Right lobe of liver (tissue), 6 donors: ENCODE measurements around the gene CAMTA1. TPM values are rescaled to one million over a fixed set of nuclear protein-coding genes. Genes with fewer than 3 reads are reported as not detected.
A peak's percentile ranks its signal among the peaks of the same experiment; 100 is the strongest.
"Not testable (repeated sequence)": the region's sequence is repeated elsewhere in the genome, so short reads cannot be mapped to it uniquely, and the experiment has no call there.

ENCODE experiments used
- ATAC-seq, 4 donors: fragments of 200-7000 bp; cut with Tn5 transposase; one replicate each; pipeline ENCODE4 v1.9.1; 2020; ENCODE audit warnings: mild to moderate bottlenecking in 4 of 4, moderate library complexity in 4 of 4
- DNase-seq, 3 donors: peaks; one replicate each; pipeline ENCODE4 v3.0.0-alpha.2; 2020
- H3K27ac ChIP-seq, 3 donors: fragments of 200-600 bp; one replicate each; pipeline ENCODE4 v1.8.0; 2022
- H3K27me3 ChIP-seq, 2 donors: fragments of 200-600 bp; one replicate each; pipeline ENCODE4 v1.8.0; 2022
- H3K36me3 ChIP-seq, 4 donors: fragments of 200-600 bp; sonication (generic) in 1 of 4; one replicate each; pipeline versions ENCODE4 v1.5.1 to v1.8.0; 2017 to 2022; ENCODE audit warnings: control low read depth in 1 of 4
- H3K4me1 ChIP-seq, 4 donors: fragments of 200-600 bp; sonication (generic) in 1 of 4; one replicate each; pipeline versions ENCODE4 v1.5.1 to v1.8.0; 2017 to 2022; ENCODE audit warnings: control low read depth in 1 of 4
- H3K4me3 ChIP-seq, 3 donors: fragments of 200-600 bp; one replicate each; pipeline ENCODE4 v1.8.0; 2022
- H3K9me3 ChIP-seq, 4 donors: fragments of 200-600 bp; sonication (generic) in 1 of 4; one replicate each; pipeline versions ENCODE4 v1.5.1 to v1.8.0; 2017 to 2022; ENCODE audit warnings: control low read depth in 1 of 4
- POLR2A ChIP-seq: fragments of 450-650 bp; IDR thresholded peaks from one replicate; pipeline ENCODE4 v1.6.1; 2017; ENCODE audit warnings: antibody characterized with exemption, mild to moderate bottlenecking
- WGBS: methylation state at CpG from one replicate; pipeline ENCODE4 v1.1.6; 2018; ENCODE audit warnings: low coverage, low lambda C conversion rate; ENCODE audit not compliant: insufficient coverage; ENCODE audit errors: missing lambda C conversion rate; 5-methylcytosine and 5-hydroxymethylcytosine counted together
- intact Hi-C, 2 donors: fragments of 100-400 bp; cut with DNase I; formaldehyde crosslinking; loops; one replicate each; pipeline versions ENCODE4 v1.11.2 to v1.14.1; 2022
- total RNA-seq, 6 experiments: library from RNA; depleted of rRNA in 2 of 6; stranded (reverse); fragments of >200 nt in 2 of 6; fragmentation: NEBNext Ultra II Directional in 3 of 6; extraction: Animal tissue kit (Norgen Biotek cat#: 25700) in 3 of 6; gene quantifications; one replicate each; pipeline versions ENCODE4 v1.1.0 to v1.2.4, GENCODE V29; 2016 to 2023
- TF ChIP-seq, protein P1 (sequence below), 4 donors: fragments of 200-600 bp in 3 of 4; fragments of 450-650 bp in 1 of 4; IDR thresholded peaks; one replicate each; pipeline versions ENCODE4 v1.5.1 to v1.8.0; 2016 to 2022; ENCODE audit warnings: antibody characterized with exemption in 4 of 4, mild to moderate bottlenecking in 2 of 4
- donor health status: DM: no; HTN: yes; CAD: no.
- donor health status: DM: no; HTN: no; CAD: no.
- donor health status: DM: no; HTN: no; CAD: no.
- donor health status: DM: no; HTN: yes; CAD: no.
- donor health status: DM: no; HTN: yes; CAD: no.

Gene CAMTA1
- total RNA-seq, 6 experiments from 2014 or later, result 32.3 to 49.4 (median 37.2) TPM

DNA sequence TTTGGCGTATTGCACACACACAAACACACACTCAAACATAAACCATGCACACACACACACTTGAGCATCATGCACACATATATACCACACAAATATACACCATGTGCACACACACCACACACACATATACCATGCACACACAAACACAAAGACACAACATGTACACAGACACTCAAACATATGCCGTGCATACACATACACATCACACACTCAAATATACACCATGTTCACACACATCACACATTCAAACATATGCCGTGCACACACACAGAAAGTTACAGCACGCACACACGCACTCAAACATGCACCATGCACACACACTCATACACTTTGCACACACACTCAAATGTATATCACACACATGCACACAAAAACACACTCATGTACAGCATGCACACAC, 361.5 kb downstream of the CAMTA1 start:
- ATAC-seq (no peak), DNase-seq (no peak)
- H3K9me3 ChIP-seq, result no peaks in the 10 kb centered on the region
- intact Hi-C loops, result no loop called here
- 97% methylated on average over 5 of the region's 5 CpGs for WGBS
- H3K4me3 ChIP-seq, result no peak overlapping the region
- TF ChIP-seq, protein P1, sequence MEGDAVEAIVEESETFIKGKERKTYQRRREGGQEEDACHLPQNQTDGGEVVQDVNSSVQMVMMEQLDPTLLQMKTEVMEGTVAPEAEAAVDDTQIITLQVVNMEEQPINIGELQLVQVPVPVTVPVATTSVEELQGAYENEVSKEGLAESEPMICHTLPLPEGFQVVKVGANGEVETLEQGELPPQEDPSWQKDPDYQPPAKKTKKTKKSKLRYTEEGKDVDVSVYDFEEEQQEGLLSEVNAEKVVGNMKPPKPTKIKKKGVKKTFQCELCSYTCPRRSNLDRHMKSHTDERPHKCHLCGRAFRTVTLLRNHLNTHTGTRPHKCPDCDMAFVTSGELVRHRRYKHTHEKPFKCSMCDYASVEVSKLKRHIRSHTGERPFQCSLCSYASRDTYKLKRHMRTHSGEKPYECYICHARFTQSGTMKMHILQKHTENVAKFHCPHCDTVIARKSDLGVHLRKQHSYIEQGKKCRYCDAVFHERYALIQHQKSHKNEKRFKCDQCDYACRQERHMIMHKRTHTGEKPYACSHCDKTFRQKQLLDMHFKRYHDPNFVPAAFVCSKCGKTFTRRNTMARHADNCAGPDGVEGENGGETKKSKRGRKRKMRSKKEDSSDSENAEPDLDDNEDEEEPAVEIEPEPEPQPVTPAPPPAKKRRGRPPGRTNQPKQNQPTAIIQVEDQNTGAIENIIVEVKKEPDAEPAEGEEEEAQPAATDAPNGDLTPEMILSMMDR (IDR thresholded peaks at IDR 0.05), result no peak
- no peak for TF ChIP-seq POLR2A
- H3K27ac ChIP-seq, result no peak overlapping the region
- H3K27me3 ChIP-seq, result no peaks in the 10 kb centered on the region
- H3K36me3 ChIP-seq, result no peaks in the 10 kb centered on the region
- peaks cover 0 to 17% (median 8%) of the 10 kb centered on the region in 4 donors for H3K4me1 ChIP-seq

GRCh38 chr1:7147581-7148282, 362.5 kb downstream of the CAMTA1 start:
- ATAC-seq, H3K9me3 ChIP-seq, H3K4me3 ChIP-seq, H3K27me3 ChIP-seq, intact Hi-C loops, DNase-seq, H3K36me3 ChIP-seq, H3K27ac ChIP-seq: not testable (repeated sequence)
- H3K4me1 ChIP-seq, result peaks cover 0 to 17% (median 8%) of the 10 kb centered on the region in 4 donors
- 94% methylated on average over 3 of the region's 3 CpGs for WGBS

GRCh38 chr1:7149080-7149838, 364.0 kb downstream of the CAMTA1 start:
- peak; percentile 81 to 85 (median 85) for DNase-seq
- TF ChIP-seq POLR2A, result peak; percentile 33
- TF ChIP-seq, protein P1 (IDR thresholded peaks at IDR 0.05), result peak in 1 of 4 donors; percentile 23
- intact Hi-C loops, result no loop called here
- Histone ChIP-seq H3K9me3 (no peaks in the 10 kb centered on the region), H3K27me3 (no peaks in the 10 kb centered on the region), H3K4me3 (peak overlapping the region in 1 of 3 donors; percentile 19), H3K27ac (peak overlapping the region; percentile 44 to 86 (median 55)), H3K36me3 (no peaks in the 10 kb centered on the region), H3K4me1 (peaks cover 0 to 17% (median 8%) of the 10 kb centered on the region in 4 donors)
- WGBS, result 6% methylated on average over 12 of the region's 31 CpGs
- ATAC-seq, result peak; percentile 85 to 92 (median 90)

GRCh38 chr1:7150724-7151280, 365.5 kb downstream of the CAMTA1 start:
- Histone ChIP-seq H3K36me3 (no peaks in the 10 kb centered on the region), H3K9me3 (no peaks in the 10 kb centered on the region), H3K4me1 (peaks cover 0 to 17% (median 8%) of the 10 kb centered on the region in 4 donors), H3K4me3 (no peak overlapping the region), H3K27ac (no peak overlapping the region), H3K27me3 (no peaks in the 10 kb centered on the region)
- WGBS, result 80% methylated on average over 16 of the region's 19 CpGs
- TF ChIP-seq, protein P1 (IDR thresholded peaks at IDR 0.05), result no peak
- no peak for TF ChIP-seq POLR2A
- intact Hi-C loops, result no loop called here
- DNase-seq (no peak), ATAC-seq (no peak)

DNA sequence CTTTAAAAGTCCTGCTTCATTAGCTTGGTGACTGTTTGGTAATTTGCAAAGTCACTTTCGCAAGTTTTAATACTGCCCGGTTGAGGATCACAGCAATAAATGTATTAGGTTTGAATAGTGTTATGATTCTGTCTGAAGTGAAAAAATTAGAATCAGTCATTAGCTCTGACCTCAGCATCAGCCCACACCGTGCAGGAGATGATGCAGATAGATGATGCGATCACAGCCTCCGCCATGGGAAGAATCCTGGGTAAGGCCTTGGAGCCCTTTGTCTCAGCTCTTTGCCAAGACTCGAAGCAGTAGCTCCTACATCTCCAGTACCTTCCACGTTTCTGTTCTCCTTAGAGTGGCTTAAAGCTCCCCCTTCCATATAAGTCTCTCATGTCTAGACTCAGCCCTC, 366.7 kb downstream of the CAMTA1 start:
- Histone ChIP-seq H3K4me1 (peaks cover 0 to 17% (median 8%) of the 10 kb centered on the region in 4 donors), H3K9me3 (no peaks in the 10 kb centered on the region), H3K36me3 (no peaks in the 10 kb centered on the region), H3K27ac (no peak overlapping the region), H3K27me3 (no peaks in the 10 kb centered on the region), H3K4me3 (no peak overlapping the region)
- DNase-seq (no peak), ATAC-seq (no peak)
- TF ChIP-seq, protein P1 (IDR thresholded peaks at IDR 0.05), result no peak
- TF ChIP-seq POLR2A, result no peak
- intact Hi-C loops, result no loop called here
- 83% methylated on average over 7 of the region's 7 CpGs for WGBS
